HepG2 (cell line): Measurements from ENCODE around the gene SERPINB6. TPM values are rescaled to one million over a fixed set of nuclear protein-coding genes. Genes with fewer than 3 reads are reported as not detected.

ENCODE experiments used
- AKNA ChIP-seq: sonication (generic); formaldehyde crosslinking; IDR thresholded peaks from 2 replicates; pipeline ENCODE4 v1.4.0; 2020; ENCODE audit warnings: missing genetic modification reagents, borderline replicate concordance
- ELK4 ChIP-seq: sonication (generic); formaldehyde crosslinking; IDR thresholded peaks from 2 replicates; pipeline ENCODE4 v1.9.0; 2021; ENCODE audit warnings: missing genetic modification reagents, borderline replicate concordance
- FOXP1 ChIP-seq, 2 experiments: fragments of 450-650 bp in 1 of 2; IDR thresholded peaks; 2 replicates each; pipeline ENCODE4 v1.6.1; 2017 to 2018; ENCODE audit warnings: antibody characterized with exemption in 1 of 2
- GMEB1 ChIP-seq: sonication (generic); formaldehyde crosslinking; IDR thresholded peaks from 2 replicates; pipeline ENCODE4 v1.5.1; 2020; ENCODE audit warnings: missing genetic modification reagents, mild to moderate bottlenecking, borderline replicate concordance
- NKX3-1 ChIP-seq: sonication (generic); formaldehyde crosslinking; IDR thresholded peaks from 2 replicates; pipeline ENCODE4 v1.5.0; 2020; ENCODE audit warnings: missing genetic modification reagents
- NR2F2 ChIP-seq: IDR thresholded peaks from 2 replicates; pipeline ENCODE4 v1.6.1; 2012; ENCODE audit warnings: low read depth, inconsistent platforms, borderline replicate concordance
- ONECUT2 ChIP-seq: sonication (generic); formaldehyde crosslinking; IDR thresholded peaks from 2 replicates; pipeline ENCODE4 v1.4.0; 2020; ENCODE audit warnings: missing genetic modification reagents
- RFX3 ChIP-seq: IDR thresholded peaks from 2 replicates; pipeline ENCODE4 v1.6.1; 2016; ENCODE audit warnings: missing biosample characterization, missing genetic modification reagents
- TBL1XR1 ChIP-seq: fragments of 150-350 bp; IDR thresholded peaks from 2 replicates; pipeline ENCODE4 v1.6.1; 2014; ENCODE audit warnings: borderline replicate concordance, low read length; ENCODE audit not compliant: partially characterized antibody
- THYN1 ChIP-seq: sonication (generic); formaldehyde crosslinking; IDR thresholded peaks from 2 replicates; pipeline ENCODE4 v1.8.1; 2023; ENCODE audit warnings: low read depth, mild to moderate bottlenecking, moderate library complexity, missing genetic modification reagents, borderline replicate concordance
- ZBTB44 ChIP-seq: sonication (generic); formaldehyde crosslinking; IDR thresholded peaks from 2 replicates; pipeline ENCODE4 v1.4.0; 2020; ENCODE audit warnings: missing genetic modification reagents
- ZFX ChIP-seq: sonication (generic); formaldehyde crosslinking; IDR thresholded peaks from 2 replicates; pipeline ENCODE4 v1.4.0; 2020; ENCODE audit warnings: mild to moderate bottlenecking, low read depth, missing genetic modification reagents, moderate library complexity
- ZNF510 ChIP-seq: sonication (generic); formaldehyde crosslinking; IDR thresholded peaks from 2 replicates; pipeline ENCODE4 v1.4.0; 2020; ENCODE audit warnings: low read depth, mild to moderate bottlenecking, missing genetic modification reagents
- ZNF660 ChIP-seq: sonication (generic); formaldehyde crosslinking; IDR thresholded peaks from 2 replicates; pipeline ENCODE4 v1.5.1; 2020; ENCODE audit warnings: mild to moderate bottlenecking, low read depth, missing genetic modification reagents, borderline replicate concordance
- ZNF879 ChIP-seq: sonication (generic); formaldehyde crosslinking; IDR thresholded peaks from 2 replicates; pipeline ENCODE4 v1.8.1; 2023; ENCODE audit warnings: missing genetic modification reagents
- polyA plus RNA-seq, 8 experiments: library from polyadenylated mRNA; depleted of rRNA in 3 of 8; stranded (reverse) in 7 of 8; unstranded in 1 of 8; fragments of >200 nt; fragmentation: Illumina TruSeq in 4 of 8; extraction: Trizol in 4 of 8; gene quantifications; 2 replicates each; pipeline versions ENCODE4 v1.2.1 to v1.2.3, GENCODE V29; 2011 to 2016; ENCODE audit warnings: low read depth in 4 of 8, missing spikeins in 1 of 8, mixed read lengths in 1 of 8; ENCODE audit not compliant: insufficient read depth in 1 of 8
- total RNA-seq, 5 experiments: library from RNA; depleted of rRNA; stranded (reverse); fragments of >200 nt; fragmentation: Illumina TruSeq; extraction: Trizol; gene quantifications; 2 replicates each; pipeline ENCODE4 v1.2.3, GENCODE V29; 2016; ENCODE audit warnings: low read depth in 1 of 5

Gene SERPINB6
- total and polyA plus RNA-seq, 2 of the 13 experiments (the other 11 are each of a cell fraction or from before 2014, with no cell fraction given) = 38.2 to 61.3 TPM

GRCh38 chr6:2989332-2990247 lies 18.2 kb upstream of the SERPINB6 start (continued):
- TF ChIP-seq ZBTB44 (CRISPR knock-in tag) (peak; percentile 80), RFX3 (CRISPR knock-in tag) (peak; percentile 97), ELK4 (CRISPR knock-in tag) (peak; percentile 99; the same call in 1 of the 2 replicates), GMEB1 (CRISPR knock-in tag) (no peak), AKNA (no peak), NR2F2 (0 out of 2 replicates have a peak, but pooled peaks have one; percentile 16), ZNF660 (CRISPR knock-in tag) (no peak), ZNF879 (CRISPR knock-in tag) (no peak), ZNF510 (CRISPR knock-in tag) (0 out of 2 replicates have a peak, but pooled peaks have one; percentile 51), NKX3-1 (peak; percentile 48; the same call in 1 of the 2 replicates), ZFX (CRISPR knock-in tag) (peak; percentile 30; the same call in 1 of the 2 replicates), TBL1XR1 (no peak), FOXP1 (IDR thresholded peaks at IDR 0.05) (peak; percentile 80), FOXP1 (CRISPR knock-in tag; IDR thresholded peaks at IDR 0.05) (peak; percentile 67), ONECUT2 (no peak), THYN1 (CRISPR knock-in tag) (no peak)
